Measurements from ENCODE around the gene SMIM20.

The SMIM20 gene

DNA sequence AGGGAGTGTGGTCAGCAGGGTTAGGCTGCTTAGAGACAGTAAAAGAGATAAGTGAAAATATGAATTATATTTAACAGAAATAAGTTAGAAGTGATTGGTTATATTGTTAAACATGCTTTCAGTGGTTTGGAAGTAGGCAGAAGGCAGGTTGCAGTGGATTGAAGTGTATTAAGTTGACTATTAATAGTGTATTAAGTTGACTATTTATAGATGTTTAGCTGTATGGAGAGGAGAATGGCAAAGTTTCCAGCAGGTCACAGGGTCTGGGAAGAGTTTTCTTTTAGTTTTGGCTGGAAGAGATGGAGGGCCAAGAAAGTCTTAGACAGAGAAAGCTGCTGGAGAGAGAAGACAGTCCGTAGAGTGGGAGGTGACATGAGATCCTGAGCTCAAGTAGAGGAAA is 7.9 kb downstream of the SMIM20 start:
- peaks cover 40% of the 10 kb centered on the region for H3K36me3 ChIP-seq (ENCODE audit: control insufficient read depth, low read length)

DNA sequence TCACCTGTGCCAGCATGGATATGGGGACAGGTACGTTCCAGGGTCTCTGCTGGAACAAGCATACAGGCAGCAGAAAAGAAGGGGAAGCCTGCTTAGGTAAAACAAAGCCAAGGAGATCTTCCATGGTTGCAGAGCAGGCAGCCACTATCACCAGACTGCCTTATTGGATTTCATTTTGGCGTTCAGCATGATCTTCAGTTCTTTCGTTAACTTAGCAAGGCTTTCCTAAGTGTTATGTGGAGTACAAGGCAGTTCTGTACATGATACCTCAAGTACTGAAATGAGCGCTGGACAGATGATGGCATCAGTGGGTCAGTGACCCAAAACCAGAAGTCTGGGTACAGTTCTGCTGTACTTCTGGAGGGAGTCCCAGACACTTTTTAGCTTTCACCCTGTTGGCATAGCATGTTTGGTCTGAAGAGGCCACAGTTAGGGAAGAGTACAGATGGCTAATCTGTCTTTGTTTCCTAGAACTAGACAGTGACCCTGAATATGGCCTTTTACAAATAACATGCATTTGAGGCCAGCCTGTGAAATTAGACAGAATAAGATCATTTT is 8.9 kb downstream of the SMIM20 start:
- H3K4me1 ChIP-seq (ENCODE audit: control insufficient read depth, low read length) = peaks cover 20% of the 10 kb centered on the region
- H4K20me1 ChIP-seq (ENCODE audit: control insufficient read depth, insufficient read depth, low read depth, low read length) = no peaks in the 10 kb centered on the region
- no peaks in the 10 kb centered on the region for H3K9me3 ChIP-seq (ENCODE audit: control insufficient read depth, insufficient read depth, low read length)
- no peak overlapping the region for H3K4me3 ChIP-seq (ENCODE audit: low read length)
- H3K36me3 ChIP-seq (ENCODE audit: control insufficient read depth, low read length) = peaks cover 39% of the 10 kb centered on the region
- no peak for TF ChIP-seq EZH2phosphoT487 (IDR thresholded peaks at IDR 0.05; ENCODE audit: borderline replicate concordance, low read length)
- TF ChIP-seq, protein P1, sequence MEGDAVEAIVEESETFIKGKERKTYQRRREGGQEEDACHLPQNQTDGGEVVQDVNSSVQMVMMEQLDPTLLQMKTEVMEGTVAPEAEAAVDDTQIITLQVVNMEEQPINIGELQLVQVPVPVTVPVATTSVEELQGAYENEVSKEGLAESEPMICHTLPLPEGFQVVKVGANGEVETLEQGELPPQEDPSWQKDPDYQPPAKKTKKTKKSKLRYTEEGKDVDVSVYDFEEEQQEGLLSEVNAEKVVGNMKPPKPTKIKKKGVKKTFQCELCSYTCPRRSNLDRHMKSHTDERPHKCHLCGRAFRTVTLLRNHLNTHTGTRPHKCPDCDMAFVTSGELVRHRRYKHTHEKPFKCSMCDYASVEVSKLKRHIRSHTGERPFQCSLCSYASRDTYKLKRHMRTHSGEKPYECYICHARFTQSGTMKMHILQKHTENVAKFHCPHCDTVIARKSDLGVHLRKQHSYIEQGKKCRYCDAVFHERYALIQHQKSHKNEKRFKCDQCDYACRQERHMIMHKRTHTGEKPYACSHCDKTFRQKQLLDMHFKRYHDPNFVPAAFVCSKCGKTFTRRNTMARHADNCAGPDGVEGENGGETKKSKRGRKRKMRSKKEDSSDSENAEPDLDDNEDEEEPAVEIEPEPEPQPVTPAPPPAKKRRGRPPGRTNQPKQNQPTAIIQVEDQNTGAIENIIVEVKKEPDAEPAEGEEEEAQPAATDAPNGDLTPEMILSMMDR (IDR thresholded peaks at IDR 0.05; ENCODE audit: low read depth, low read length, poor library complexity, severe bottlenecking) = no peak
- H3K9me2 ChIP-seq (replicated peaks; ENCODE audit: control insufficient read depth, low read length) = no peaks in the 10 kb centered on the region
- peaks cover 69% of the 10 kb centered on the region for H3K79me2 ChIP-seq (ENCODE audit: control insufficient read depth, low read length)
- H3K4me2 ChIP-seq (ENCODE audit: low read length) = no peak overlapping the region
- no peak overlapping the region for H3K27ac ChIP-seq (ENCODE audit: low read depth, low read length)
- no peaks in the 10 kb centered on the region for H3F3A ChIP-seq (ENCODE audit: control insufficient read depth, insufficient read depth)
- no peaks in the 10 kb centered on the region for H3K27me3 ChIP-seq (ENCODE audit: control insufficient read depth, low read length)

More for the DNA sequence above, 7.9 kb downstream of the SMIM20 start:
- Histone ChIP-seq H3K4me2 (ENCODE audit: low read length) (no peak overlapping the region), H4K20me1 (ENCODE audit: control insufficient read depth, insufficient read depth, low read depth, low read length) (no peaks in the 10 kb centered on the region), H3K4me1 (ENCODE audit: control insufficient read depth, low read length) (peaks cover 24% of the 10 kb centered on the region), H3F3A (ENCODE audit: control insufficient read depth, insufficient read depth) (no peaks in the 10 kb centered on the region), H3K9me2 (replicated peaks; ENCODE audit: control insufficient read depth, low read length) (no peaks in the 10 kb centered on the region), H3K9me3 (ENCODE audit: control insufficient read depth, insufficient read depth, low read length) (no peaks in the 10 kb centered on the region), H3K79me2 (ENCODE audit: control insufficient read depth, low read length) (peaks cover 73% of the 10 kb centered on the region), H3K27ac (ENCODE audit: low read depth, low read length) (no peak overlapping the region), H3K4me3 (ENCODE audit: low read length) (no peak overlapping the region), H3K27me3 (ENCODE audit: control insufficient read depth, low read length) (no peaks in the 10 kb centered on the region)
- TF ChIP-seq, protein P1 (IDR thresholded peaks at IDR 0.05; ENCODE audit: low read depth, low read length, poor library complexity, severe bottlenecking) = no peak
- no peak for TF ChIP-seq EZH2phosphoT487 (IDR thresholded peaks at IDR 0.05; ENCODE audit: borderline replicate concordance, low read length)

DNA sequence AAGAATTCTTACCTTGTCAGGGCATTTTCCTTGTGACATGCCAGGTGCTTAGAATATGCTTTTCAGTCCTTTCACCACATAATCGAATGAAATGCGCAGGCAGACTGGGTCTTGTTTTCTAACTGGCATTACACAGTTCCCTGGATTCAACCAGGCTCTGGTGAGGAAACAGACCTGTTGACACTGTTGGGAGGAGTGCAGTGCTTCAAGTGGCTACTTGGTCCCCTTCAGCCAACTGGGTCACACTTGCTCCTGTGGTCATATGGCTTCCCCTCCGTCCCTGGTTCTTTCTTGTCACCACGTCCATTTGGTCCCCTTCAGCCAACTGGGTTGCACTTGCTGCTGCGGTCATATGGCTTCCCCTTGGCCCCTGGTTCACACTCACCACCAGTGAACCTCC is 9.7 kb downstream of the SMIM20 start:
- Histone ChIP-seq H4K20me1 (ENCODE audit: control insufficient read depth, insufficient read depth, low read depth, low read length) (no peaks in the 10 kb centered on the region), H3K36me3 (ENCODE audit: control insufficient read depth, low read length) (peaks cover 47% of the 10 kb centered on the region), H3K27ac (ENCODE audit: low read depth, low read length) (no peak overlapping the region), H3K4me1 (ENCODE audit: control insufficient read depth, low read length) (peaks cover 20% of the 10 kb centered on the region), H3K4me2 (ENCODE audit: low read length) (no peak overlapping the region), H3K9me3 (ENCODE audit: control insufficient read depth, insufficient read depth, low read length) (no peaks in the 10 kb centered on the region), H3K4me3 (ENCODE audit: low read length) (no peak overlapping the region), H3K79me2 (ENCODE audit: control insufficient read depth, low read length) (peaks cover 63% of the 10 kb centered on the region), H3K9me2 (replicated peaks; ENCODE audit: control insufficient read depth, low read length) (no peaks in the 10 kb centered on the region), H3F3A (ENCODE audit: control insufficient read depth, insufficient read depth) (no peaks in the 10 kb centered on the region), H3K27me3 (ENCODE audit: control insufficient read depth, low read length) (no peaks in the 10 kb centered on the region)
- TF ChIP-seq, protein P1 (IDR thresholded peaks at IDR 0.05; ENCODE audit: low read depth, low read length, poor library complexity, severe bottlenecking) = no peak
- no peak for TF ChIP-seq EZH2phosphoT487 (IDR thresholded peaks at IDR 0.05; ENCODE audit: borderline replicate concordance, low read length)

Measured in DOHH2 (cell line).